Vagina (tissue), 2 donors: ENCODE data around the gene MSI2. TPM values are rescaled to one million over a fixed set of nuclear protein-coding genes. Genes with fewer than 3 reads are reported as not detected.

ENCODE experiments used
- DNase-seq, 2 donors: peaks; one replicate each; pipeline ENCODE4 v3.0.0-alpha.2; 2017; ENCODE audit errors: extremely low spot score in 2 of 2
- H3K27ac ChIP-seq: fragments of 200-600 bp; sonication (generic); one replicate; pipeline ENCODE4 v1.5.1; 2019
- H3K27me3 ChIP-seq: fragments of 200-600 bp; sonication (generic); one replicate; pipeline ENCODE4 v1.5.1; 2019
- H3K36me3 ChIP-seq, 2 donors: fragments of 200-600 bp; sonication (generic); one replicate each; pipeline ENCODE4 v1.5.1; 2017 to 2019
- H3K4me1 ChIP-seq: fragments of 200-600 bp; sonication (generic); one replicate; pipeline ENCODE4 v1.5.1; 2019
- H3K4me3 ChIP-seq, 2 donors: fragments of 200-600 bp; sonication (generic); 1 replicate in 1 of 2; 2 replicates in 1 of 2; pipeline ENCODE4 v1.5.1; 2016 to 2019
- H3K9me3 ChIP-seq: fragments of 200-600 bp; sonication (generic); one replicate; pipeline ENCODE4 v1.5.1; 2019
- POLR2A ChIP-seq, 2 donors: fragments of 450-650 bp; IDR thresholded peaks; one replicate each; pipeline ENCODE4 v1.6.1; 2017; ENCODE audit warnings: antibody characterized with exemption in 2 of 2, mild to moderate bottlenecking in 2 of 2, moderate library complexity in 2 of 2
- POLR2AphosphoS5 ChIP-seq, 2 donors: sonication (generic); formaldehyde crosslinking; IDR thresholded peaks; one replicate each; pipeline ENCODE4 v1.9.0; 2017; ENCODE audit warnings: antibody characterized with exemption in 2 of 2, mild to moderate bottlenecking in 2 of 2, low read depth in 1 of 2; ENCODE audit not compliant: insufficient read depth in 1 of 2
- intact Hi-C: fragments of 100-400 bp; cut with DNase I; formaldehyde crosslinking; loops from one replicate; pipeline ENCODE4 v1.15.1; 2023
- total RNA-seq: library from RNA; depleted of rRNA; stranded (reverse); fragments of >200 nt; gene quantifications from one replicate; pipeline ENCODE4 v1.2.3, GENCODE V29; 2016
- TF ChIP-seq, protein P1 (sequence below), 3 experiments: fragments of 450-650 bp in 2 of 3; fragments of 200-600 bp in 1 of 3; sonication (generic) in 1 of 3; IDR thresholded peaks; one replicate each; pipeline ENCODE4 v1.5.1; 2017 to 2019; ENCODE audit warnings: antibody characterized with exemption in 3 of 3, mild to moderate bottlenecking in 2 of 3, moderate library complexity in 2 of 3

MSI2 gene
- total RNA-seq, 1 donor from 2014 or later: 27.3 TPM

DNA sequence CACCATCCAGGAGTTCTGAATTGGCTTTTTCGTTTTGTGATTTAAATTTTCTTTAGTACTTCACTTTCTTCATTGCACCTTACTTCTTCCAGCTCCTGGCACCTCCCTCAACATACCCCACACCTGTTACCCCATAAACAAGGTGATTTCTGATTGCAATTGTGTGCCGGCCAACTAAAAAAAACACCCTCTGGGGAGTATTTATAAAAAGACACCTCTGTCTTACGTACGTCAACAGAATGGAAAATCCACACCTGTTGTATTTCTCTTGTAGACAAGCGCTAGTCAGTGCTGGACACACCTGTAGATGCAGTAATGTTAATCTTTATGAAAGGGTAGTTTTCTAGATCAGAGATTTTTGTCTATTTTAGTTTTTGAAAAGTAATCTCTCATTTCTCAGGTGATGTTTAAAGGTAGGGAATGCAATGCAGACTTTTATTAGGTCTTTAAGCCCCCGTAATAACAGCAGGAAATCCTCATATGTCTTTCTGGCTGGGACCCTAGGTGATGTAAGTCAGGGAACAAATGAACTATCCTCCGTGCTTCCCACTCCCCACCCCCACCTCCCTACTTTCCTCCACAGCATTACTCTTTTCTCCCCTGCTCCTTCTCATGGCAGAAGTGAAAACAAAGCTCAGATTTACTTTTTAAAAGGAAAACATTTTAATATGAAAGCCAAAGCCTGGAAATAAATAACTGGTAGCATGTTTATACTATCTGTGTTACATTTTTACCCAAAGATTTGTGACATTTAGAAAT, 4.2 kb downstream of the MSI2 start:
- no peaks in the 10 kb centered on the region for H3K27me3 ChIP-seq
- H3K27ac ChIP-seq: no peak overlapping the region
- no peak for DNase-seq
- H3K36me3 ChIP-seq: peaks cover 0 to 17% of the 10 kb centered on the region in 2 donors
- intact Hi-C loops: no loop called here
- H3K4me1 ChIP-seq: peaks cover 35% of the 10 kb centered on the region
- H3K4me3 ChIP-seq: no peak overlapping the region
- TF ChIP-seq, protein P1, sequence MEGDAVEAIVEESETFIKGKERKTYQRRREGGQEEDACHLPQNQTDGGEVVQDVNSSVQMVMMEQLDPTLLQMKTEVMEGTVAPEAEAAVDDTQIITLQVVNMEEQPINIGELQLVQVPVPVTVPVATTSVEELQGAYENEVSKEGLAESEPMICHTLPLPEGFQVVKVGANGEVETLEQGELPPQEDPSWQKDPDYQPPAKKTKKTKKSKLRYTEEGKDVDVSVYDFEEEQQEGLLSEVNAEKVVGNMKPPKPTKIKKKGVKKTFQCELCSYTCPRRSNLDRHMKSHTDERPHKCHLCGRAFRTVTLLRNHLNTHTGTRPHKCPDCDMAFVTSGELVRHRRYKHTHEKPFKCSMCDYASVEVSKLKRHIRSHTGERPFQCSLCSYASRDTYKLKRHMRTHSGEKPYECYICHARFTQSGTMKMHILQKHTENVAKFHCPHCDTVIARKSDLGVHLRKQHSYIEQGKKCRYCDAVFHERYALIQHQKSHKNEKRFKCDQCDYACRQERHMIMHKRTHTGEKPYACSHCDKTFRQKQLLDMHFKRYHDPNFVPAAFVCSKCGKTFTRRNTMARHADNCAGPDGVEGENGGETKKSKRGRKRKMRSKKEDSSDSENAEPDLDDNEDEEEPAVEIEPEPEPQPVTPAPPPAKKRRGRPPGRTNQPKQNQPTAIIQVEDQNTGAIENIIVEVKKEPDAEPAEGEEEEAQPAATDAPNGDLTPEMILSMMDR (IDR thresholded peaks at IDR 0.05): no peak
- TF ChIP-seq POLR2AphosphoS5 (IDR thresholded peaks at IDR 0.05; ENCODE audit: insufficient read depth in 1 of 2, low read depth in 1 of 2) (no peak), POLR2A (IDR thresholded peaks at IDR 0.05) (no peak)
- H3K9me3 ChIP-seq: no peaks in the 10 kb centered on the region

DNA sequence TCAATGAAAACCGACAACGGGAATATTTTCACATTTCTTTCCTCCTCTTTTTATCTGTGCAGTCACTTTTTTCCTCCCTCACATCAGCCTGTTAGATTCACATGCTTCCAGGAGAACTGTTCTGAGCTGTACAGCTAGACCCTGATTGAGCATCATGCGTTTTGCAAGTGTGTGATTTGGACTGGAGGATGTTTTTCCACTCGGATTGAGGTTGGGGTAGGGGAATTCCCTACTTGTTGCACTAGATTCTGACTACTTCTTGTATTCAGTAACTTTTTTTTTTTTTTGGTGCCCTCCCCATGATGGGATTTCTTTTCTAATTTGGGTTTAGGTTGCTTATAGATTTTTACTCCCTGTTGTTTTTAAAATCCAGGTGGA, 4.8 kb downstream of the MSI2 start:
- peaks cover 0 to 17% of the 10 kb centered on the region in 2 donors for H3K36me3 ChIP-seq
- intact Hi-C loops: no loop called here
- H3K4me3 ChIP-seq: no peak overlapping the region
- H3K4me1 ChIP-seq: peaks cover 35% of the 10 kb centered on the region
- H3K9me3 ChIP-seq: no peaks in the 10 kb centered on the region
- H3K27me3 ChIP-seq: no peaks in the 10 kb centered on the region
- TF ChIP-seq POLR2AphosphoS5 (IDR thresholded peaks at IDR 0.05; ENCODE audit: insufficient read depth in 1 of 2, low read depth in 1 of 2) (no peak), POLR2A (IDR thresholded peaks at IDR 0.05) (no peak)
- TF ChIP-seq, protein P1 (IDR thresholded peaks at IDR 0.05): no peak
- peak in 1 of 2 donors; percentile 32 for DNase-seq
- no peak overlapping the region for H3K27ac ChIP-seq

DNA sequence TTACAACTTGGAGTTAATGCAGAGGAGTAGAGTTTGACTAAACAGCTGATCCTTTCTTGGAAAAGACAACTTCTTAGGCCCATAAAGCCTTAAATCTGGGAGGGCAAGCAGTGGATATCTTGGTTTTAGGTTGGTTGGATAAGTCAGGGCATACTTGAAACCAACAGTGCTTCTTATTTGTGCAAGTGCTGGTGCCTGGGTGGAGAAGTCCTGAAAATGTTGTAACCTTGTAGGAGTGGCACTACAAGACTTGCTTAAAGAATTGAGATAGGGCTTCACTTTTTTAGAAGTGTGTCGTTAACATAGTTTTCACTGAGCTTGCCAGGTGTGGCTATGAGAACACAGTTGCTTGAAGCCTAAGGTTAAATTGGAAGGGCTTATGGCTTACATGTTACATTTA, 6.2 kb downstream of the MSI2 start:
- TF ChIP-seq POLR2A (IDR thresholded peaks at IDR 0.05) (no peak), POLR2AphosphoS5 (IDR thresholded peaks at IDR 0.05; ENCODE audit: insufficient read depth in 1 of 2, low read depth in 1 of 2) (no peak)
- TF ChIP-seq, protein P1 (IDR thresholded peaks at IDR 0.05): no peak
- DNase-seq: no peak
- no peak overlapping the region for H3K27ac ChIP-seq
- intact Hi-C loops: no loop called here
- no peaks in the 10 kb centered on the region for H3K27me3 ChIP-seq
- H3K4me1 ChIP-seq: peaks cover 31% of the 10 kb centered on the region
- peaks cover 0 to 17% of the 10 kb centered on the region in 2 donors for H3K36me3 ChIP-seq
- no peaks in the 10 kb centered on the region for H3K9me3 ChIP-seq
- no peak overlapping the region for H3K4me3 ChIP-seq

DNA sequence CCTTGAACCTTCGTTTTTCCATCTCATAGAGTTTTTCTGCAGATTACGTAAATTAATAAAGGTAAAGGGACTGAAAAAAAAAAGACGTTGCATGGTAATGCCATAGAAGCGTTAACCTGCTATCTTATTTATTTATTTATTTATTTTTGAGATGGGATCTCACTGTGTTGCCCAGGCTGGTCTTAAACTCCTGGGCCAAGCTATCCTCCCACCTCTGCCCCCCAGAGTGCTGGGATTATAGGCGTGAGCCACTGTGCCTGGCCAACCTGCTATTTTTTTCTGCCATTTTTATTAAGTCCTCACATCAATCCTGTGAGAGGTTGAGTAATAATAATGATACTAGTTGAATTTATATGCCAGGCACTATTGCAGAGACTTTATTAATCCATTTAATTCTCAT, 7.9 kb downstream of the MSI2 start:
- H3K27ac ChIP-seq: no peak overlapping the region
- no peak overlapping the region for H3K4me3 ChIP-seq
- no peaks in the 10 kb centered on the region for H3K27me3 ChIP-seq
- H3K4me1 ChIP-seq: peaks cover 14% of the 10 kb centered on the region
- H3K36me3 ChIP-seq: peaks cover 0 to 17% of the 10 kb centered on the region in 2 donors
- no peak for TF ChIP-seq POLR2AphosphoS5 (IDR thresholded peaks at IDR 0.05; ENCODE audit: insufficient read depth in 1 of 2, low read depth in 1 of 2)
- TF ChIP-seq POLR2A (IDR thresholded peaks at IDR 0.05): no peak
- TF ChIP-seq, protein P1 (IDR thresholded peaks at IDR 0.05): no peak
- no peaks in the 10 kb centered on the region for H3K9me3 ChIP-seq
- intact Hi-C loops: no loop called here
- no peak for DNase-seq

DNA sequence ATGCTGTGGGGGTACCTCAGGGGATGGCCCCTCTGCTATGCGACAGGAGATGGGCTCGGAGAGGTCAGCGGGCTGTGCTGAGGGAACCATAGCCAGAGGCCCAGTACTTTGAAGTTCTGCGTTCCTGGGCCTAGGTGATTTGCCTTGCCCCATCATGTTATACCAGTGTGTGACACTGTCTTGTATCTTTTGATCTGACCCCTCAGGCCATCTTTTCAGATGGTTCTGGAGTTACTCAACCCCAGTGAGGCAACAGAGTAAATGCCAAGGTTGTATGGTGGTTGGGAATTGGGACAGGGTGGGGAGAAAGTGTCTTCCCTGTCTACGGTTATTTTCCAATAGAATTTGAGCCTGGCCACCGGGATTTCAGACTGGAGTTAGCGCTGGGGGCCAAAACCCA, 8.5 kb downstream of the MSI2 start:
- DNase-seq: no peak
- Histone ChIP-seq H3K9me3 (no peaks in the 10 kb centered on the region), H3K36me3 (peaks cover 0 to 17% of the 10 kb centered on the region in 2 donors), H3K4me3 (no peak overlapping the region), H3K27ac (no peak overlapping the region), H3K27me3 (no peaks in the 10 kb centered on the region), H3K4me1 (peaks cover 9% of the 10 kb centered on the region)
- no peak for TF ChIP-seq POLR2AphosphoS5 (IDR thresholded peaks at IDR 0.05; ENCODE audit: insufficient read depth in 1 of 2, low read depth in 1 of 2)
- TF ChIP-seq, protein P1 (IDR thresholded peaks at IDR 0.05): no peak
- no peak for TF ChIP-seq POLR2A (IDR thresholded peaks at IDR 0.05)
- intact Hi-C loops: no loop called here
